Neuronal stem cell (in vitro differentiated cells): Measurements from ENCODE around the gene CROT.

Experiments used
- DNase-seq: peaks from one replicate; pipeline ENCODE4 v3.0.0-alpha.2; 2013; ENCODE audit warnings: low spot score
- H2AFZ ChIP-seq: one replicate; pipeline ENCODE4 v1.6.1; 2013; ENCODE audit warnings: mild to moderate bottlenecking, low read length, inconsistent platforms
- H2AK5ac ChIP-seq: 2 replicates; pipeline ENCODE4 v1.6.1; 2013; ENCODE audit warnings: low read depth, mild to moderate bottlenecking, inconsistent platforms, low read length, moderate library complexity, mixed read lengths
- H2BK120ac ChIP-seq: 2 replicates; pipeline ENCODE4 v1.6.1; 2013; ENCODE audit warnings: low read depth, mild to moderate bottlenecking, inconsistent platforms, low read length, moderate library complexity, mixed read lengths
- H2BK12ac ChIP-seq: one replicate; pipeline ENCODE4 v1.6.1; 2013; ENCODE audit warnings: low read length, inconsistent platforms
- H2BK15ac ChIP-seq: 2 replicates; pipeline ENCODE4 v1.6.1; 2013; ENCODE audit warnings: mild to moderate bottlenecking, low read length, inconsistent platforms, mixed read lengths
- H2BK5ac ChIP-seq: one replicate; pipeline ENCODE4 v1.6.1; 2013; ENCODE audit warnings: inconsistent platforms, mild to moderate bottlenecking, low read length, moderate library complexity
- H3K14ac ChIP-seq: one replicate; pipeline ENCODE4 v1.6.1; 2013; ENCODE audit warnings: low read length, inconsistent platforms
- H3K18ac ChIP-seq: 2 replicates; pipeline ENCODE4 v1.6.1; 2013; ENCODE audit warnings: low read length, inconsistent platforms
- H3K23ac ChIP-seq: 2 replicates; pipeline ENCODE4 v1.6.1; 2013; ENCODE audit warnings: low read depth, mild to moderate bottlenecking, mixed read lengths, low read length, inconsistent platforms; ENCODE audit not compliant: poor library complexity
- H3K27ac ChIP-seq: replicated peaks from 3 replicates; pipeline ENCODE4 v1.5.1; 2013; ENCODE audit warnings: low read length, inconsistent platforms
- H3K27me3 ChIP-seq, 3 experiments: 2 replicates each; pipeline ENCODE4 v1.6.1; 2013; ENCODE audit warnings: low read length in 3 of 3, mild to moderate bottlenecking in 2 of 3, inconsistent platforms in 1 of 3, low read depth in 1 of 3, mixed read lengths in 1 of 3, moderate library complexity in 1 of 3; ENCODE audit not compliant: control insufficient read depth in 3 of 3, insufficient read depth in 3 of 3
- H3K36me3 ChIP-seq, 2 donors: replicated peaks in 1 of 2; 2 replicates each; pipeline ENCODE4 v1.6.1; 2013; ENCODE audit warnings: low read length in 2 of 2; ENCODE audit not compliant: control insufficient read depth in 2 of 2, insufficient read depth in 2 of 2
- H3K4ac ChIP-seq: 2 replicates; pipeline ENCODE4 v1.6.1; 2013; ENCODE audit warnings: inconsistent platforms, mild to moderate bottlenecking, low read length, moderate library complexity
- H3K4me1 ChIP-seq, 2 donors: 1 replicate in 1 of 2; 2 replicates in 1 of 2; pipeline ENCODE4 v1.6.1; 2013; ENCODE audit warnings: low read length in 2 of 2, low read depth in 1 of 2; ENCODE audit not compliant: control insufficient read depth in 2 of 2, insufficient read depth in 1 of 2
- H3K4me2 ChIP-seq: one replicate; pipeline ENCODE4 v1.6.1; 2013; ENCODE audit warnings: mild to moderate bottlenecking, low read length, inconsistent platforms; ENCODE audit not compliant: insufficient read depth, poor library complexity, severe bottlenecking
- H3K4me3 ChIP-seq, 2 donors: 2 replicates each; pipeline ENCODE4 v1.5.1; 2013; ENCODE audit warnings: low read length in 2 of 2, mild to moderate bottlenecking in 2 of 2, inconsistent platforms in 1 of 2, moderate library complexity in 1 of 2
- H3K79me1 ChIP-seq: one replicate; pipeline ENCODE4 v1.6.1; 2013; ENCODE audit warnings: low read depth, mild to moderate bottlenecking, inconsistent platforms, low read length, moderate library complexity
- H3K9ac ChIP-seq: one replicate; pipeline ENCODE4 v1.6.1; 2013; ENCODE audit warnings: mild to moderate bottlenecking, low read depth, low read length, inconsistent platforms; ENCODE audit not compliant: poor library complexity
- H3K9me3 ChIP-seq, 2 donors: replicated peaks in 1 of 2; 2 replicates each; pipeline versions ENCODE3 to v1.6.1; 2013; ENCODE audit warnings: low read length in 2 of 2, mild to moderate bottlenecking in 2 of 2, inconsistent platforms in 1 of 2, low read depth in 1 of 2, mixed read lengths in 1 of 2, moderate library complexity in 1 of 2; ENCODE audit not compliant: control insufficient read depth in 2 of 2, insufficient read depth in 1 of 2
- H4K8ac ChIP-seq: one replicate; pipeline ENCODE4 v1.6.1; 2013; ENCODE audit warnings: low read depth, mild to moderate bottlenecking, inconsistent platforms, low read length, moderate library complexity
- H4K91ac ChIP-seq: one replicate; pipeline ENCODE4 v1.6.1; 2013; ENCODE audit warnings: low read length, low read depth, mild to moderate bottlenecking, inconsistent platforms; ENCODE audit not compliant: poor library complexity
- WGBS, 2 donors: extraction: QIAGEN DNeasy Blood & Tissue Kit; methylation state at CpG; one replicate each; pipeline ENCODE4 v1.1.7; 2013; ENCODE audit warnings: missing lambda C conversion rate in 2 of 2, mixed read lengths in 1 of 2; ENCODE audit not compliant: insufficient read length in 2 of 2, insufficient replicate concordance in 1 of 2; ENCODE audit errors: extremely low coverage in 2 of 2; 5-methylcytosine and 5-hydroxymethylcytosine counted together

CROT gene

DNA sequence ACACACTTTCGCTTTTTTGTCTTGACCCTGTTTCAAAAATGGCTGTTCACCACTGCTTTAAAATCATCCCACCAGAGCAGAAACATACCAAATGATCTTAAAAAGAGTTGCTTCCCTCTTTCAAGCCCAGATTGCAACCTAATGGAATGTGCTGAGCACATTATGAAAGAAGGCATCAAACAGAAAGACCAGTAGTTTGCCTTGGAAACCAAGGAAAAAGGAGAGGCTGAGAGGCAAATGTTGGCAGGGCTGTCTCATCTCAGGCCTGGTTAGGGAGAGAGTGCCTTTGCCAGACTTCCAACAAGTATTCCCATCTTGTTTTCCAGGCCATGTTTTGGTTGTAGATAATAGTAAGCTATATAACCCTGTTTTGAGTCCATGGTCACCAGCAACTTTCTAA, 65.7 kb downstream of the CROT start:
- Histone ChIP-seq H3K18ac (no peak overlapping the region), H3K9ac (no peak overlapping the region), H3K9me3 (no peaks in the 10 kb centered on the region), H3K4me2 (no peak overlapping the region), H2BK120ac (no peak overlapping the region), H3K4ac (no peak overlapping the region), H3K14ac (no peak overlapping the region), H3K36me3 (no peaks in the 10 kb centered on the region), H3K23ac (no peak overlapping the region), H2AK5ac (no peak overlapping the region), H3K4me1 (peaks cover 0 to 12% of the 10 kb centered on the region in 2 donors), H2BK15ac (no peak overlapping the region), H2BK12ac (no peak overlapping the region), H4K91ac (no peak overlapping the region), H3K27ac (no peak overlapping the region), H3K79me1 (no peaks in the 10 kb centered on the region), H3K4me3 (no peak overlapping the region), H4K8ac (no peak overlapping the region), H2BK5ac (no peak overlapping the region), H3K27me3 (no peaks in the 10 kb centered on the region), H2AFZ (peak overlapping the region; percentile 54)
- WGBS, 2 donors, result no CpG with 5 or more reads among the region's 1 CpG
- no peak for DNase-seq

DNA sequence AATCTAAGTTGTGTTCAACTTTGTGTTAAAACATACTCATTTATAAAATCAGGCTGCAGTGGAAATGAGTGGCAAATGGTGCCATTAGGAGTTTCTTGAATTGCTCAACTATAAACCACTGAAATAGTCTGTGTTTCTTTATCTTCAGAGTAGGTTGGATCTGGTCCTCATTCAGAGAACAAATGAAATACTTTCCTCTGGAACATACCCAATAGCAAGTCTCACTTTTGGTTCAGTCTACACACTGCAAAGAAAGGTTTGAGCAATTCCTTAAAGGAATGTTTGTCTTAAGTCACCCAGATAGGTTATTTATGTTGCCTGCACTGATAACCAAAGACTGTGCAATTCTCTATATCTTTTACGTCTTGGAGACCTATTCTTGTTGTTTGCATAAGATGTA, 67.6 kb downstream of the CROT start:
- H2AFZ ChIP-seq, result no peak overlapping the region
- no peak overlapping the region for H4K8ac ChIP-seq
- no peak overlapping the region for H3K9ac ChIP-seq
- no peak overlapping the region for H3K18ac ChIP-seq
- no peaks in the 10 kb centered on the region for H3K9me3 ChIP-seq
- H3K79me1 ChIP-seq, result no peaks in the 10 kb centered on the region
- no peak overlapping the region for H3K23ac ChIP-seq
- H2BK12ac ChIP-seq, result no peak overlapping the region
- H3K27me3 ChIP-seq, result no peaks in the 10 kb centered on the region
- WGBS, 2 donors, result no CpG with 5 or more reads among the region's 1 CpG
- no peak overlapping the region for H4K91ac ChIP-seq
- no peak overlapping the region for H3K4me2 ChIP-seq
- no peak for DNase-seq
- no peaks in the 10 kb centered on the region for H3K36me3 ChIP-seq
- no peak overlapping the region for H3K4me3 ChIP-seq
- peak overlapping the region; percentile 57 for H3K27ac ChIP-seq
- no peak overlapping the region for H2BK15ac ChIP-seq
- H3K4ac ChIP-seq, result no peak overlapping the region
- H2AK5ac ChIP-seq, result no peak overlapping the region
- H3K14ac ChIP-seq, result no peak overlapping the region
- H2BK120ac ChIP-seq, result no peak overlapping the region
- H2BK5ac ChIP-seq, result no peak overlapping the region
- H3K4me1 ChIP-seq, result peaks cover 0 to 12% of the 10 kb centered on the region in 2 donors

GRCh38 chr7:87413951-87414793, 68.7 kb downstream of the CROT start:
- Histone ChIP-seq H3K14ac (no peak overlapping the region), H3K27me3 (no peaks in the 10 kb centered on the region), H3K36me3 (no peaks in the 10 kb centered on the region), H3K27ac (peak overlapping the region; percentile 91), H3K4ac (no peak overlapping the region), H3K79me1 (no peaks in the 10 kb centered on the region), H2BK5ac (no peak overlapping the region), H3K4me3 (no peak overlapping the region), H2BK120ac (no peak overlapping the region), H3K23ac (no peak overlapping the region), H2AK5ac (no peak overlapping the region), H2AFZ (peak overlapping the region; percentile 55), H4K8ac (no peak overlapping the region), H2BK12ac (no peak overlapping the region), H3K9ac (no peak overlapping the region), H3K18ac (no peak overlapping the region), H4K91ac (no peak overlapping the region), H3K4me1 (peaks cover 0 to 10% of the 10 kb centered on the region in 2 donors), H3K4me2 (no peak overlapping the region), H3K9me3 (no peaks in the 10 kb centered on the region), H2BK15ac (no peak overlapping the region)
- peak; percentile 60 for DNase-seq
- no CpG with 5 or more reads among the region's 4 CpGs for WGBS, 2 donors

DNA sequence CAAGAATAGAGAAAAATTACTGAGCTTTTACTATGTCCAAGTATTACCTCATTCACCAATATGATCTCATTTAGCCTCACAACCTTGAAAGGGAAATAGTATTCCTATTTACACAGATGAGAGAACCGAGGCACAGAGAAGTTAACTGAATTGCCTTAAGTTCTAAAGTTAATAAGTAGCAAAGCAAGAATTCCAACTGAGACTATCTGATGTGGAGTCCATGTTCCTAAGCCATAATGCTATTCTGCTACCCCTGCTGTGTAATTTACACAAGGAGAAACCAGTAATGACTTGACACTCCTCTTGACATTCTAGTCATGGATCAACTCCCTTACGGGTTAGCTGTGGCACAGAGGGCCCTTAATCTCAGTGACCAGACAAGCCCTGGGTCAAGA, 69.3 kb downstream of the CROT start:
- Histone ChIP-seq H3K4ac (no peak overlapping the region), H3K23ac (no peak overlapping the region), H3K18ac (peak overlapping the region; percentile 68), H3K9ac (no peak overlapping the region), H3K27me3 (no peaks in the 10 kb centered on the region), H4K91ac (no peak overlapping the region), H3K14ac (no peak overlapping the region), H2BK5ac (no peak overlapping the region), H2BK120ac (no peak overlapping the region), H3K27ac (peak overlapping the region; percentile 38), H2AFZ (no peak overlapping the region), H3K4me3 (no peak overlapping the region), H3K4me2 (no peak overlapping the region), H2BK12ac (no peak overlapping the region), H3K4me1 (peaks cover 0 to 10% of the 10 kb centered on the region in 2 donors), H3K79me1 (no peaks in the 10 kb centered on the region), H3K36me3 (no peaks in the 10 kb centered on the region), H2AK5ac (no peak overlapping the region), H2BK15ac (no peak overlapping the region), H4K8ac (no peak overlapping the region), H3K9me3 (no peaks in the 10 kb centered on the region)
- WGBS, 2 donors, result no CpG with 5 or more reads among the region's 2 CpGs
- DNase-seq, result no peak
